Transverse colon (tissue), 4 donors: ENCODE data around the gene TEX29. TPM values are rescaled to one million over a fixed set of nuclear protein-coding genes. Genes with fewer than 3 reads are reported as not detected.

Experiments
- DNase-seq: peaks from one replicate; pipeline ENCODE4 v3.0.0-alpha.2; 2019
- H3K27ac ChIP-seq, 4 donors: fragments of 200-600 bp; sonication (generic); 2 replicates each; pipeline ENCODE4 v1.5.1; 2016 to 2018; ENCODE audit warnings: inconsistent platforms in 4 of 4
- H3K27me3 ChIP-seq: fragments of 200-600 bp; sonication (generic); 2 replicates; pipeline ENCODE4 v1.5.1; 2017; ENCODE audit warnings: inconsistent platforms
- H3K36me3 ChIP-seq, 4 donors: fragments of 200-600 bp; sonication (generic); 2 replicates each; pipeline ENCODE4 v1.5.1; 2017 to 2019; ENCODE audit warnings: inconsistent platforms in 4 of 4
- H3K4me1 ChIP-seq, 4 donors: fragments of 200-600 bp; sonication (generic); 2 replicates each; pipeline ENCODE4 v1.5.1; 2017 to 2020; ENCODE audit warnings: inconsistent platforms in 4 of 4
- H3K4me3 ChIP-seq, 4 donors: fragments of 200-600 bp; sonication (generic); 1 replicate in 1 of 4; 2 replicates in 3 of 4; pipeline versions ENCODE4 v1.5.1 to v1.6.1; 2017 to 2019; ENCODE audit warnings: inconsistent platforms in 4 of 4
- H3K9me3 ChIP-seq, 2 donors: fragments of 200-600 bp; sonication (generic); 2 replicates each; pipeline ENCODE4 v1.5.1; 2017 to 2019; ENCODE audit warnings: inconsistent platforms in 2 of 2
- EP300 ChIP-seq: sonication (generic); formaldehyde crosslinking; IDR thresholded peaks from one replicate; pipeline ENCODE4 v1.6.1; 2017; ENCODE audit warnings: antibody characterized with exemption, low read depth
- POLR2A ChIP-seq: fragments of 450-650 bp; IDR thresholded peaks from one replicate; pipeline ENCODE4 v1.6.1; 2016; ENCODE audit warnings: antibody characterized with exemption, mild to moderate bottlenecking, moderate library complexity
- POLR2AphosphoS5 ChIP-seq, 3 donors: sonication (generic); formaldehyde crosslinking; IDR thresholded peaks; one replicate each; pipeline ENCODE4 v1.6.1; 2016; ENCODE audit warnings: antibody characterized with exemption in 3 of 3
- WGBS, 2 donors: methylation state at CpG; one replicate each; pipeline ENCODE4 v1.1.5; 2018; ENCODE audit warnings: low coverage in 1 of 2; 5-methylcytosine and 5-hydroxymethylcytosine counted together
- in situ Hi-C, 4 donors: fragments of 200-750 bp; cut with MboI; loops; one replicate each; pipeline versions ENCODE4 v1.15.0 to v1.15.1; 2017; ENCODE audit warnings: low sequenced_read_pairs in 3 of 4, low pct_ligation_motif_present in 1 of 4, low pct_unique_long_range_greater_than_20kb in 1 of 4
- intact Hi-C: fragments of 100-400 bp; cut with DNase I; formaldehyde crosslinking; loops from one replicate; pipeline ENCODE4 v1.15.1; 2023; ENCODE audit warnings: low total_unique reads
- total RNA-seq, 4 donors: library from RNA; depleted of rRNA; stranded (reverse); fragments of >200 nt; gene quantifications; one replicate each; pipeline ENCODE4 v1.1.0, GENCODE V29; 2016
- TF ChIP-seq, protein P1 (sequence below), 5 experiments: fragments of 200-600 bp in 3 of 5; fragments of 450-650 bp in 2 of 5; sonication (generic) in 3 of 5; IDR thresholded peaks; 1 replicate in 2 of 5; 2 replicates in 3 of 5; pipeline ENCODE4 v1.5.1; 2016 to 2017; ENCODE audit warnings: antibody characterized with exemption in 5 of 5, inconsistent platforms in 3 of 5, mild to moderate bottlenecking in 2 of 5, moderate library complexity in 1 of 5

The TEX29 gene
- total RNA-seq, 4 donors from 2014 or later = not detected

DNA sequence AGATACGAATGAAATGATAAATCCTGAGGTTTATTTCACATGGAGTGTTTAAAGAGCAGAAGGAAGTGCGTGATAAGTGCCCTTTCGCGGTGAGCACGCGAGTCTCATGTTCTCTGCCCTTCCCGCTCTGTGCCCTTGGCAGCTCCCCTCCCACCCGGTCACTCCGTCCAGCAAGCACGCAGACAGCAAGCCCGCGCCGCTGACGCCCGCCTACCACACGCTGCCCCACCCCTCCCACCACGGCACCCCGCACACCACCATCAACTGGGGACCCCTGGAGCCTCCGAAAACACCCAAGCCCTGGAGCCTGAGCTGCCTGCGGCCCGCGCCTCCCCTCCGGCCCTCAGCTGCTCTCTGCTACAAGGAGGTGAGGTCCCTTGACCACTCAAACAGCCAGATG lies 37.4 kb upstream of the TEX29 start:
- DNase-seq = no peak
- no peaks in the 10 kb centered on the region for H3K27me3 ChIP-seq
- no peak overlapping the region for H3K4me3 ChIP-seq
- H3K27ac ChIP-seq = peak overlapping the region; percentile 63 to 71 (median 66)
- 60 to 96% methylated on average over 1 to 23 of the region's 23 CpGs for WGBS, 2 donors
- peaks cover 0 to 20% (median 5%) of the 10 kb centered on the region in 4 donors for H3K4me1 ChIP-seq
- TF ChIP-seq EP300 (no peak), POLR2AphosphoS5 (IDR thresholded peaks at IDR 0.05) (no peak), POLR2A (no peak)
- TF ChIP-seq, protein P1, sequence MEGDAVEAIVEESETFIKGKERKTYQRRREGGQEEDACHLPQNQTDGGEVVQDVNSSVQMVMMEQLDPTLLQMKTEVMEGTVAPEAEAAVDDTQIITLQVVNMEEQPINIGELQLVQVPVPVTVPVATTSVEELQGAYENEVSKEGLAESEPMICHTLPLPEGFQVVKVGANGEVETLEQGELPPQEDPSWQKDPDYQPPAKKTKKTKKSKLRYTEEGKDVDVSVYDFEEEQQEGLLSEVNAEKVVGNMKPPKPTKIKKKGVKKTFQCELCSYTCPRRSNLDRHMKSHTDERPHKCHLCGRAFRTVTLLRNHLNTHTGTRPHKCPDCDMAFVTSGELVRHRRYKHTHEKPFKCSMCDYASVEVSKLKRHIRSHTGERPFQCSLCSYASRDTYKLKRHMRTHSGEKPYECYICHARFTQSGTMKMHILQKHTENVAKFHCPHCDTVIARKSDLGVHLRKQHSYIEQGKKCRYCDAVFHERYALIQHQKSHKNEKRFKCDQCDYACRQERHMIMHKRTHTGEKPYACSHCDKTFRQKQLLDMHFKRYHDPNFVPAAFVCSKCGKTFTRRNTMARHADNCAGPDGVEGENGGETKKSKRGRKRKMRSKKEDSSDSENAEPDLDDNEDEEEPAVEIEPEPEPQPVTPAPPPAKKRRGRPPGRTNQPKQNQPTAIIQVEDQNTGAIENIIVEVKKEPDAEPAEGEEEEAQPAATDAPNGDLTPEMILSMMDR (IDR thresholded peaks at IDR 0.05) = no peak
- intact Hi-C loops = no loop called here
- in situ Hi-C loops = no loop called here
- H3K9me3 ChIP-seq = no peaks in the 10 kb centered on the region
- peaks cover 0 to 55% (median 27%) of the 10 kb centered on the region in 4 donors for H3K36me3 ChIP-seq

DNA sequence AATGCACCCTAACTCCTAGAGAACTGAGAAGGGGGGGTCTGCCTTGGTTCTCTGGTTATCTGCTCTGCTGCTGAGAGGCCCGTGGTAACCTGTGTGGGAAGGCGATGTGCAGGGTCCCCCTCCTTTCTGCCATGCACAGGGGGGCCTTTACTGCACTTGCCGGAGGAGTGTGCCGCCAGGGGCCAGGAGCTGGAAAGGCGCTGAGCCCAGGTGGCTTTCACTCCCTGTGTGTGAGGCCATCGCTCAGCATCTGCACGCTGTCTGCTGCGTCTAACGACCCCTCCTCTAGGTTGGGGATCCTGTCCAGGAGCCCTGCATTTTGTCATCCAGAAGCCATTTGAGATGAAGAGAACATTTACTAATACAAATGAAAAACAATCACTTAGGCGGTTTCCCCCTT lies 37.0 kb upstream of the TEX29 start:
- no peak for TF ChIP-seq EP300
- TF ChIP-seq, protein P1 (IDR thresholded peaks at IDR 0.05) = no peak
- no peak for TF ChIP-seq POLR2A
- TF ChIP-seq POLR2AphosphoS5 (IDR thresholded peaks at IDR 0.05) = no peak
- Histone ChIP-seq H3K36me3 (peaks cover 0 to 58% (median 29%) of the 10 kb centered on the region in 4 donors), H3K9me3 (no peaks in the 10 kb centered on the region), H3K4me3 (no peak overlapping the region), H3K27ac (peak overlapping the region in 2 of 4 donors; percentile 66 to 71), H3K27me3 (no peaks in the 10 kb centered on the region), H3K4me1 (peaks cover 0 to 20% (median 5%) of the 10 kb centered on the region in 4 donors)
- no peak for DNase-seq
- intact Hi-C loops (no loop called here), in situ Hi-C loops (no loop called here)
- 95 to 100% methylated on average over 1 to 9 of the region's 10 CpGs for WGBS, 2 donors

DNA sequence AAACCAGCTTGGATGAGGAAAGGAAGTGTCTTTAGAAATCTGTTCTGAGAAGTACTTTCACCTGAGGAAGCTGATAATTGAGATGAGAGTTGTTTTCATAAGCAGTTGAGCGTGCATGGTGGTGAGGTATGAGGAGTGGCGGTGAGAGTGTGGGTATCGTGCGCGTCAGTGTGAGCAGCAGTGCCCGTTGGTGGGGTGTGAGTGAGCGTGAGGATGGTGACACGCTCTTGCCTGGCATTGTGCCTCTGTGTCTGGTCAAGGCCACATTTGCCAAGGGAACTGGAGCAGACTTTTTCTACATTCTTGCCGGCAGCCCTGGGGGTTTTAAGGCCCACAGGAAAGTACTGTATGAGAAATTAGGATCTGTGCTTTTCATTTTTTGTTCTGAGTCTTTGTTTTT lies 36.5 kb upstream of the TEX29 start:
- WGBS, 2 donors = 90% methylated on average over 8 to 9 of the region's 9 CpGs
- Histone ChIP-seq H3K4me1 (peaks cover 0 to 20% (median 5%) of the 10 kb centered on the region in 4 donors), H3K9me3 (no peaks in the 10 kb centered on the region), H3K27me3 (no peaks in the 10 kb centered on the region), H3K27ac (no peak overlapping the region), H3K36me3 (peaks cover 0 to 61% (median 29%) of the 10 kb centered on the region in 4 donors), H3K4me3 (no peak overlapping the region)
- intact Hi-C loops = no loop called here
- TF ChIP-seq, protein P1 (IDR thresholded peaks at IDR 0.05) = no peak
- TF ChIP-seq POLR2AphosphoS5 (IDR thresholded peaks at IDR 0.05) = no peak
- no peak for TF ChIP-seq EP300
- no peak for TF ChIP-seq POLR2A
- no peak for DNase-seq
- in situ Hi-C loops = no loop called here

DNA sequence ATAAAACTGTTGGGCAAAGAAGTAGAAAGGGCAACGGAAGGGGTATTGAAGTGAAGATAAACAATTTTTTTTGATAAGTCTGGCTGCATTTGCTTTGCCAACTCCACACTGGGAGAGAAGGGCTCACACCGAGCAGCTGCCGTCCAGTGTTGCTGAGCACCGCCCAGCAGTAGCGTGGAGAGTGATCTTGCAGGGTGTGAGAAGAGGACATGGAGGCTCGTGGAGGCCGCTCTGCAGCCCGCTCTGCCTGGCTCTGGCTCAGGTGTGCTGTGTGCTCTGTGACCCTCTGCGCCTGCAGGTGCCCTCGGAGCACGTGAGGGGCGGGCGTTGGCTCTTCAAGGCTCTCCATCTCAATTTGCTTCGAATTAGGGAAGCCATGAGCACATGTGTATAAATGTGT lies 35.9 kb upstream of the TEX29 start:
- no peak for TF ChIP-seq EP300
- TF ChIP-seq POLR2AphosphoS5 (IDR thresholded peaks at IDR 0.05) = no peak
- TF ChIP-seq POLR2A = no peak
- TF ChIP-seq, protein P1 (IDR thresholded peaks at IDR 0.05) = no peak
- H3K9me3 ChIP-seq = no peaks in the 10 kb centered on the region
- no peak overlapping the region for H3K4me3 ChIP-seq
- no peak for DNase-seq
- peaks cover 0 to 20% (median 5%) of the 10 kb centered on the region in 4 donors for H3K4me1 ChIP-seq
- 96 to 97% methylated on average over 3 to 14 of the region's 14 CpGs for WGBS, 2 donors
- no peak overlapping the region for H3K27ac ChIP-seq
- intact Hi-C loops (no loop called here), in situ Hi-C loops (no loop called here)
- H3K36me3 ChIP-seq = peaks cover 0 to 67% (median 29%) of the 10 kb centered on the region in 4 donors
- H3K27me3 ChIP-seq = no peaks in the 10 kb centered on the region
